Choroid plexus epithelial cell (primary cell): Measurements from ENCODE around the gene LIMS1.

ENCODE experiments used
- DNase-seq: peaks from one replicate; pipeline ENCODE4 v3.0.0-alpha.2; 2010; ENCODE audit warnings: low read depth
- H3K4me3 ChIP-seq: 2 replicates; pipeline ENCODE4 v1.5.1; 2011; ENCODE audit warnings: low read depth, mild to moderate bottlenecking, control low read depth, low read length, moderate library complexity
- CTCF ChIP-seq: conservative IDR thresholded peaks from 2 replicates; pipeline ENCODE4 v1.5.1; 2011; ENCODE audit warnings: low read depth, mild to moderate bottlenecking, control low read depth, inconsistent platforms, low read length, moderate library complexity

Gene LIMS1

GRCh38 chr2:108531674-108532055 lies 2.6 kb upstream of the LIMS1 start:
- TF ChIP-seq CTCF = no peak
- H3K4me3 ChIP-seq = no peak overlapping the region
- no peak for DNase-seq

- no peak for TF ChIP-seq CTCF
- H3K4me3 ChIP-seq = peak overlapping the region; percentile 60
- peak; percentile 55 for DNase-seq
These were observed 500 bp downstream of the LIMS1 start for GRCh38 chr2:108534584-108535356.

GRCh38 chr2:108535357-108535631 lies 1.0 kb downstream of the LIMS1 start:
- TF ChIP-seq CTCF = no peak

GRCh38 chr2:108536133-108536780 lies 2.0 kb downstream of the LIMS1 start:
- peak; percentile 69 for DNase-seq
- peak overlapping the region; percentile 60 for H3K4me3 ChIP-seq
- no peak for TF ChIP-seq CTCF

More at GRCh38 chr2:108535357-108535631, 1.0 kb downstream of the LIMS1 start:
- H3K4me3 ChIP-seq = peak overlapping the region; percentile 60
- DNase-seq = peak; percentile 64

GRCh38 chr2:108536911-108537310 lies 2.6 kb downstream of the LIMS1 start:
- H3K4me3 ChIP-seq = no peak overlapping the region
- no peak for DNase-seq
- TF ChIP-seq CTCF = no peak

GRCh38 chr2:108538000-108538625 lies 3.8 kb downstream of the LIMS1 start:
- H3K4me3 ChIP-seq = no peak overlapping the region
- peak; percentile 62 for DNase-seq
- no peak for TF ChIP-seq CTCF
